ENCODE measurements around the gene STOX1.
"Not testable (repeated sequence)": the region's sequence is repeated elsewhere in the genome, so short reads cannot be mapped to it uniquely, and the experiment has no call there.

STOX1 gene

GRCh38 chr10:68826764-68827591 is at the start of gene STOX1:
Gene STOX1 (plus strand): TSS chr10:68827531. CDS start chr10:68827624, 93 bp downstream.
- peak; percentile 78 for DNase-seq (ENCODE audit: low read depth)

- DNase-seq (ENCODE audit: low read depth): no peak
Measured at GRCh38 chr10:68781613-68782574, 45.4 kb upstream of the STOX1 start.

DNA sequence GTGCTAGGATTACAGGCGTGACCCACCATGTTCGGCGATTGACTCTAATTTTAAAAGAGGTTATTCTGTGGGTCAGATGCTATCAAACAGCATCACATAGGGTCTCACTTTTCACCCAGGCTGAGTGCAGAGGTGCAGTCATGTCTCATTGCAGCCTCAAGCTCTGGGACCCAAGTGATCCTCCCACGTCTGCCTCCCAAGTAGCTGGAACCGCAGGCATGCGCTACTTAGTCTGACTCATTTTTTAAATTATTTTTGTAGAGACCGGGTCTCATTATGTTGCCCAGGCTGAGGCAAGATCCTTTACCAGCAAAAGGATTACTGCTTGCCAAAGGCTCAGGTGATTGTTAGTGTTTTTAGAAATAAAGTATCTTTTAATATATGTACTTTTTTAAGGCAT is 42.9 kb upstream of the STOX1 start:
- DNase-seq (ENCODE audit: low read depth): no peak

DNA sequence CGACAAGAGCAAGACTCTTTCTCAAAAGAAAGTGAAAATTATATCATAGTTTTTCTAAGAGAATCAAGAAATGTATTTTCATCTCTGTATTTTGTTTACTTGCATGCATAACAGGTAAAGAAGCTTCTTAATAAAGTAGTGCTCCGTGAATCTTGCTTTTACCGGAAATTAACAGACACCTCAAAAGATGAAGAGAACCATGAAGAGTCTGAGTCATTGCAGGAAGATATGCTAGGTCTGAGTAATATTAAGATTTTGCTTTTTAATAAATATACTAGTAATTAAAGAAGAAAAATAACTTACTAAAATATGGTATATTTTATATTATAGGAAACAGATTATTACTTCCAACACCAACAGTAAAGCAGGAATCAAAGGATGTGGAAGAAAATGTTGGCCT is 39.5 kb upstream of the STOX1 start:
- DNase-seq (ENCODE audit: low read depth): no peak

DNA sequence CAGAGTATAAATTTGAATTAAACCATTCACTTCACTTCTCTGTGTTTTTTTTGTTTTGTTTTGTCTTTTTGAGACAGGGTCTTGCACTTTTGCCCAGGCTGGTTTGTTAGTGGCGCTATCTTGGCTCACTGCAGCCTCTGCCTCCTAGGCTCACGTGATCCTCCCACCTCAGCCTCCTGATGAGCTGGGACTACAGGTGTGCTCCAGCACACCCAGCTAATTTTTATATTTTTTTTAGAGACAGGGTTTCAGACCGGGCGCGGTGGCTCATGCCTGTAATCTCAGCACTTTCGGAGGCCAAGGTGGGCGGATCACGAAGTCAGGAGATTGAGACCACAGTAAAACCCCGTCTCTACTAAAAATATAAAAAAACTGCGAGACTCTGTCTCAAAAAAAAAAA is 36.9 kb upstream of the STOX1 start:
- DNase-seq (ENCODE audit: low read depth): no peak

DNA sequence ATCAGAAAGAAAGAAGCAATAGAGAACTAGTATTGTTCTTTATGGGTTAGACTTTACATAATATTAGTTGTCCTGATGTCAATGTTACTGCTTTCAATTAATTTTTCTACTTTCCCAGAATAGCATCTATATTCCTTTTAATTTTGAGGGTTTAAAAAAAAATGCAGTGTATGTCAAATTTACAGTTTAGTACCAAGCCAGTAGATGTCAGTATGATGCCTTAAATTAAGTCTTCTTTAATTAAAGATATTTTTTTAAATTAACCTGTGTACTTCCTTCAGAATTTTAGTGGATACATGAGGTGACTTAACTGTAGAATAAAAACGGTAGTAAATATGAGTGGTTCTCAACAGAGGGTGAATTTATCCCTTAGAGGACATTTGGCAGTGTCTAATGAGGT is 35.2 kb upstream of the STOX1 start:
- peak; percentile 34 for DNase-seq (ENCODE audit: low read depth)

GRCh38 chr10:68795886-68796532 is 31.3 kb upstream of the STOX1 start:
- no peak for DNase-seq (ENCODE audit: low read depth)

GRCh38 chr10:68796605-68797004 is 30.7 kb upstream of the STOX1 start:
- no peak for DNase-seq (ENCODE audit: low read depth)

- DNase-seq (ENCODE audit: low read depth): no peak
Measured at GRCh38 chr10:68800211-68800610, 27.1 kb upstream of the STOX1 start.

GRCh38 chr10:68804692-68805091 is 22.6 kb upstream of the STOX1 start:
- DNase-seq (ENCODE audit: low read depth): no peak

DNA sequence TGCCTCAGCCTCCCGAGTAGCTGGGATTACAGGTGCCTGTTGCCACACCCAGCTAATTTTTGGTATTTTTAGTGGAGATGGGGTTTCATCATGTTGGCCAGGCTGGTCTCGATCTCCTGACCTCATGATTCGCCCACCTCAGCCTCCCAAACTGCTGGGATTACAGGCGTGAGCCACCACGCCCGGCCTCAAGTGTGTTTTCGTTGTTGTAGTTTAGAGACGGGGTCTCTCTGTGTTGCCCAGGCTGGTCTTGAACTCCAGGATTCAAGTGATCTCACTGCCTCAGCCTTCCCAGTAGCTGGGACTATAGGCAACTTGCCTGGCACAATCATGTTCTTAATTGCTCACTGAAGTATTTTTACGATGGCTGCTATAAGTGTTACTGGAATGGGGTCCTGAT is 16.5 kb upstream of the STOX1 start:
- not testable (repeated sequence) for DNase-seq (ENCODE audit: low read depth)

DNA sequence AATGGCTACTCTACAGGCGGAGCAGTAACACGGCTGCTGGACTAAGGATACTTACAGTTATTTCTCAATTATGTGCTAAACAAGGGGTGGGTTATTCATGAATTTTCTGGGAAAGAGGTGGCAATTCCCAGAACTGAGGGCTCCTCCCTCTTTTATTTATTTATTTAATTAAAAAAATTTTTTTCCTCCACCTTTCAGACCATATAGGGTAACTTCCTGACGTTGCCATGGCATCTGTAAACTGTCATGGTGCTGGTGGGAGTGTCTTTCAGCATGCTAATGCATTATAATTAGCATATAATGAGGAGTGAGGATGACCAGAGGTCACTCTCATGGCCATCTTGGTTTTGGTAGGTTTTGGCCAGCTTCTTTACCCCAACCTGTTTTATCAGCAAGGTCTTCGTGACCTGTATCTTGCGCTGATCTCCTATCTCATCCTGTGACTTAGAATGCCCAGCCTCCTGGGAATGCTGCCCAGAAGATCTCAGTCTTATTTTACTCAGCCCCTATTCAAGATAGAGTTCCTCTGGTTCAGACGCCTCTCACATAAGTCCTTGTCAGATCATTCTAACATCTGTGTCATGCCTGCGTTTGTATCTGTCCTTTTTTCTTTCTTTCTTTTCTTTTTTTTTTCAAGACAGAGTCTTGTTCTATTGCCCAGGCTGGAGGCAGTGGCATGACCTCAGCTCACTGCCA is 15.9 kb upstream of the STOX1 start:
- DNase-seq (ENCODE audit: low read depth): no peak

- no peak for DNase-seq (ENCODE audit: low read depth)
Measured at GRCh38 chr10:68812420-68812819, 14.9 kb upstream of the STOX1 start.

DNA sequence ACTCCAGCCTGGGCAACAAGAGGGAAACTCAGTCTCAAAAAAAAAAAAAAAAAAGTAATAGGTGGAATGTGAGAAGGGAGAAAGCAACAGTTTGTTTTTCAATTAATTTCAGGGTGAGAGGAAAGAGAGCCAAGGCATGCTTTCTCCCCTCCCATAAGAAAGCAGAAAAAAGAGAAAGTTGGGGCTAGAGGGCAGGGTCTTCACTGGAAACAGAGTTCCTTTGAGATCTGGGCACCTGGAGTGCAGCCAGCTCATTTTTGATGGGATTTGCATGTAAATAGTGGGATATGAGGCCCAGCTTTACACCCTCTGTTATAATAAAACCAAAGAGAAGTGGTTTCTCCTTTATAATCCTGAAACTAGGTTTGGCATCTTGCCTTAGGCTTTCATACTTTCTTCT is 13.8 kb upstream of the STOX1 start:
- no peak for DNase-seq (ENCODE audit: low read depth)

DNA sequence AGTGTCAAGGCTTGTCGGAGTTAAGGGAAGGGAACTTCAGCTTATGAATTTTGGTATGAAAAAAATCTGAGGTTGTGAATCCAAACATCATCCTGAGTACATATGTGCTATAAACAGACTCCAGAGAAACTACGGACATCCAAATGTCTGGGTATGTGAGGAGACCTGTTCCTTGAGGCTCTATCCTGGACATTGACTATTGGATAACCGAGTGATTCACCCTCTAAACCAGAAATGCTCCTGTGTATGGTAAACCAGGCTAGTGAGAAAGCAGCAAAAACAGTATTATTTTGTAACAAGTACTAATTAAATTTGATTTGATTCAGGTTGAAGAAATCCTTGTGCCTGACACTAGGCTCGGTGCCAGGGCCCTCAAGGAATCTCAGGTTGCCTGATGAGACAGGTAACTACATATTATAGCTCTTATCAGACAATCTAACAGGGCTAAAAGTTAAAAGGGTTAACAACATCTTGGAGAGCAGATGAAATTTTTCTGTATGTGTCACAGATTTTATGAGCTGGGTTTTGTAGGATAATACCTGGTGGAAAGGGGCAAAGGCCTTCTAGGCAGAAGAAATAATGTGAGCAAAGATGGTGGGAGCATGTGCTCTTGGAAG is 10.4 kb upstream of the STOX1 start:
- no peak for DNase-seq (ENCODE audit: low read depth)

- DNase-seq (ENCODE audit: low read depth): not testable (repeated sequence)
Measured at GRCh38 chr10:68820359-68820758, 7.0 kb upstream of the STOX1 start.

DNA sequence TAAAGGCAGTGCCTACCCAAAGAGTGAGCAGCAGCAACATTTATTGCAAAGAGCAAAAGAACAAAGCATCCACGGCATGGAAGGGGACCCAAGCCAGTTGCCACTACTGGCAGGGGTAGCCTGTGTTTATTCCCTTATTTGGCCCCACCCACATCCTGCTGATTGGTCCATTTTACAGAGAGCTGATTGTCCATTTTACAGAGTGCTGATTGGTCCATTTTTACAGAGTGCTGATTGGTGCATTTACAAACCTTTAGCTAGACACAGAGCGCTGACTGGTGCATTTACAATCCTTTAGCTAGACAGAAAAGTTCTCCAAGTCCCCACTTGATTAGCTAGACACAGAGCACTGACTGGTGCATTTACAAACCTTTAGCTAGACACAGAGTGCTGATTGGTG is 4.7 kb upstream of the STOX1 start:
- not testable (repeated sequence) for DNase-seq (ENCODE audit: low read depth)

DNA sequence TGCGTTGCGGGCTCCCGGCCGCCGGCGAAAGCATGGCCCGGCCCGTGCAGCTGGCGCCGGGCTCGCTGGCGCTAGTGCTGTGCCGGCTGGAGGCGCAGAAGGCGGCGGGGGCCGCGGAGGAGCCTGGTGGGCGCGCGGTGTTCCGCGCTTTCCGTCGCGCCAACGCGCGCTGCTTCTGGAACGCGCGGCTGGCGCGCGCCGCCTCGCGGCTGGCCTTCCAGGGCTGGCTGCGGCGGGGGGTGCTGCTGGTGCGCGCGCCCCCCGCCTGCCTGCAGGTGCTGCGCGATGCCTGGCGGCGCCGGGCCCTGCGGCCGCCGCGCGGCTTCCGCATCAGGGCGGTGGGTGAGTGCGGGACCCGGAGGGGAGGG is 245 bp downstream of the STOX1 start:
- not testable (repeated sequence) for DNase-seq (ENCODE audit: low read depth)

DNA sequence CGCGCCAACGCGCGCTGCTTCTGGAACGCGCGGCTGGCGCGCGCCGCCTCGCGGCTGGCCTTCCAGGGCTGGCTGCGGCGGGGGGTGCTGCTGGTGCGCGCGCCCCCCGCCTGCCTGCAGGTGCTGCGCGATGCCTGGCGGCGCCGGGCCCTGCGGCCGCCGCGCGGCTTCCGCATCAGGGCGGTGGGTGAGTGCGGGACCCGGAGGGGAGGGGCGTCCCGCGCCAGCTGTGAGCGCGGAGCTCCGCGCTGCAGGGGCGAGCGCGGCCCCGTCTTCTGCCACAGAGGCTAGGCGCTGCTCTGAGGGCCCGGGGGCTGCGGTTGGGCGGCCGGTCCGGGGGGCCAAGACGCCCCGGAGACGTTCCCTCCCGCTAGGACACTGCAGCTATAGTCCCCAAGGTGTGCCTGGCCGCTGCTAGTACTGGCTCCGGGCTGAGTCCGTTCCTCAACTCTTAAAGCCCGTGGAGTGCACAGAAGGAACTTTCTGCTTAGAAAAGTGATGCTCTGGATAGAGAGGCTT is 811 bp downstream of the STOX1 start:
- DNase-seq (ENCODE audit: low read depth): peak; percentile 23

GRCh38 chr10:68828833-68829232 is 1.5 kb downstream of the STOX1 start:
- DNase-seq (ENCODE audit: low read depth): no peak

GRCh38 chr10:68829521-68829920 is 2.2 kb downstream of the STOX1 start:
- DNase-seq (ENCODE audit: low read depth): no peak
